HG03039 (cell line): ENCODE data around the gene HSF5.
"Not testable (repeated sequence)": the region's sequence is repeated elsewhere in the genome, so short reads cannot be mapped to it uniquely, and the experiment has no call there.

Experiments
- ATAC-seq: cut with Tn5 transposase; IDR thresholded peaks from one replicate; pipeline ENCODE4 v1.9.1; 2021; ENCODE audit warnings: mild to moderate bottlenecking, moderate library complexity; ENCODE audit not compliant: unreplicated experiment

Gene HSF5

GRCh38 chr17:58415371-58416055 lies 72.7 kb downstream of the HSF5 start:
- no peak for ATAC-seq

DNA sequence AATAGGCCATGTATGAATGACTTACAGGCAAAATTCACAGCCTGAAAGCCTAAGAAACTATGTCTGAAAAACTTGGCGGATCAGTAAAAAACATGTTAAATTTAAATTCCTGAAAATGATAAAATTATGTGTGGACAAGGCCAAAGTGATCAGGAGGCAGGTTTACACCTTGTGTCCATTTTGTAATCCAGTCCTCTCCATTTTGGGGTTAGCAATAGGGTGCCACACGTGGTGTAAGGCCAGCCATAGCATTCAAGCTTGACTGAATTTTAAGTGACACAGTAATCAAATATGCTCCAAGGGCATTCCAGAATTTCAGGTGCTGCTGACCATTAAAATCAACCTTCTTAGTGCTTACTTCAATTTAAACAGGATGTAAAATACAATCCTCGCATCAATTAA lies 73.6 kb downstream of the HSF5 start:
- ATAC-seq = no peak

GRCh38 chr17:58413684-58414083 lies 74.5 kb downstream of the HSF5 start:
- ATAC-seq = no peak

- no peak for ATAC-seq
These were observed 75.1 kb downstream of the HSF5 start for GRCh38 chr17:58412961-58413586.

GRCh38 chr17:58412064-58412703 lies 76.0 kb downstream of the HSF5 start:
- no peak for ATAC-seq

- ATAC-seq = no peak
These were observed 76.8 kb downstream of the HSF5 start for GRCh38 chr17:58411408-58411894.

- no peak for ATAC-seq
These were observed 77.3 kb downstream of the HSF5 start for GRCh38 chr17:58410714-58411407.

DNA sequence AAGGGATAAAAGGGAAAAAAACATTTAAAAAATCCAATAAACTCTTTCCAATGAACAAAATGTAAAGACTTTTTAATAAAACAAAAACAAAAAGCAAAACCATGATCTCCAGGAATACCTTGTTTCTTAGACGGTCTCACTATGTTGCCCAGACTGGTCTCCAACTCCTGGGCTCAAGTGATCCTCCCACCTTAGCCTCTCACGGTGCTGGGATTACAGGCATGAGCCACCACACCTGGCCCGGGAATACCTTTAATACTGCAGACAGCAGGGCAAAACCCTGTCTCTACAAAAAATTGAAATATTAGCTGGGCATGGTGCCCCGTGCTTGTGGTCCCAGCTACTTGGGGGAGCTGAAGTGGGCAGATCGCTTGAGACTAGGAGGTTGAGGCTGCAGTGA lies 78.8 kb downstream of the HSF5 start:
- ATAC-seq = no peak

DNA sequence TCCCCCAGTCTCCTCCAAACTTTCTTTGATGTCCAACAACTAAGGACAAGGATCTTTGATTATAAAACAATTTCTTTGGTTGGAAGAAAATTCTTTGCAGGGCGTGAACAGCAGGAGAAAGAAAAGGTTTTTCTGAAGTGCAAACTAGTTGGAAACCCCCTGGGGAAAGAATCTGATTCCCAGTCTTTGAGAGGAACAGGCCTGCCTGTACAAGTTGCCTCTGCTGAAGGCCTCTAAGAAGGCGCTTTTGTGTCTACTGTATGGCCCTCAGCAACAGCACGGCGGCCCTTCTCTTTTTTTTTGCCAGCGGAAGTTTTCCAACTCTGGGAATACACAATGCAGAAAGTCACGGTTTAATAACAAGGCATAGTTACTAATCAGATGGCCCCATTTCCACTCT lies 84.9 kb downstream of the HSF5 start:
- no peak for ATAC-seq

- ATAC-seq = no peak
These were observed 85.5 kb downstream of the HSF5 start for GRCh38 chr17:58402679-58403078.

DNA sequence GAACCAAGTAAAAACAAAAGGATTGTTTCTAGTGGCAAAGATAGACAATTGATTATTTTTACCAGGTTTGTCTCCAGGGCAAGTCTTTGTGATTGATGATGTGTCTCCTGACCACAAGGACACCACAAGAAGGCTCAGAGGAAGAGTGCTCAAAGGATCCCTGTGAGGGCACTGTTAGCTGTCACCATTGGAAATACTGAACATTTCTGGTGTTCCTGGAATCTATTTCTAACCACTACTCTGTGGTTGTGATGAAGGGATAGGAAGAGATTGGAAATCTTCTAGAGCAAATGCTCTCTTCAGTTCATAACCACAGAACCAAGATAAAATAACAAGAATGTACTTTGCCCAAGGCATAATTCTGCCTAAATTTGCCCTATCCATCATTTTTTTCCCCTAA lies 86.2 kb downstream of the HSF5 start:
- ATAC-seq = no peak

DNA sequence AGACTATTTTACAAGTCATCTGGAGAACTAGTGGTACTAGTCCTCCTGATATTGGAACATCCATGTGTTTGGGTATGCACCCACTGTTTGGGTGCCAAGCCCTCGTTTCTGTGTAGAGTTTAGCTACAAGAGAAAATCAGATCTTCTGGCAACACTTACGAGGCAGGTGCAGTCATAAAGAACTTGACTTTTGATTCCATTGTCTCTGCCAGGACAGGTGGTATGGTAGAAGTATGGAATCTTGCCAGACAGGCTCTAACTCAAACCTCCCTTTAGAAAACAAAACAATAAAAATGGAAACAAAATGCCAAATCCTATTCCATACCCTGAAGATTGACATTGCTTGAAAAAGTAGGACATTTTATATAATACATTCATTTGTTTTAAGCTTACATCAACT lies 86.9 kb downstream of the HSF5 start:
- ATAC-seq = no peak

DNA sequence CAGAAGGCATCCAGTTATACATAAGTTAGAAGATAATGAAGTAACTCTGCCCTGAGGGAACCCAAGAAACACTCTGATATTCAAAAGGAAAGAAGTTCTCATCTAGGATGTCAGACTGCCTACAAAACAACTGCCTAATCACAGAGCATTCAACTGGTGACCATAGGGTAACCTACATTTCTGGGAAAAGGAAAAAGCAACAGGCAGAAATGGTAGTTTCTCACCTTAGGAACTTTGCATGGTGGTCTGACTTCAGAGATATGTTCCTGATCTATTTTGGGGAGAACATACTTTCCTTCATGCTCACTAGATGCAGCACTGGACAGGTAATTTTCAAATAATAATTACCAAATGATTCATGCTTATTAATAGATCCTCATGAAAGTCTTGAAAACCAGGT lies 87.4 kb downstream of the HSF5 start:
- ATAC-seq = no peak

- ATAC-seq = no peak
These were observed 88.2 kb downstream of the HSF5 start for GRCh38 chr17:58399974-58400373.

DNA sequence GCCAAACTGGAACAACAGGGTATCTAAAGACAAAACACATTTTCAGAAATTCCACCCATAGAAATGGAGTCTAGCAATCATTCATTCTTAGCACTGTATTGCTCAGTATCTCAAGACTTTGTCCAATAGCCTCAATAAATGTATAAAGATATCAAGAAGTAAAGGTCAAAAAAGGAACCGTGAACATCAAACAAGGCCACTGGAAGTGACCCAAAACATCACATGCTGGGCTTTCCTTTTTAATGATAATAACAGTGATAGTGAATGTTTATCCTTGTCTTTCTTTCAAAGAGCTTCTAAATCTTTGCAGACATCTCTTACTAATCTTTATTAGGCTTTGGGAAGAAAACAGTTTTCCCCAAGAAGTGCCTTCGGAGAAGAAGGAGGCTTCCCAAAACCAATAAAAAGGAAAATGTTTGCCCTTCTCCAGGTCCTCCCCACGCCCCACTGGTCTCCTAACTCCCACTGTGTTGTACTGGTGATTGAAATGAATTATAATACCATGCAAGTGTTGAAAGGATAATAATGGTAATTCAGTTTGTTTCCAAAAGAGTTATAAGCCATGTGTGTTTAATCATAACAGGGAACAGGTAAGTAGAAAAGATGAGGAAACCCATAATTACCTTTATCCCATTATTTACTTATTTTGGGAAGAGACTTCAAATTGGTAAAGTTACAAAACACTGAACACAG lies 89.5 kb downstream of the HSF5 start:
- no peak for ATAC-seq

DNA sequence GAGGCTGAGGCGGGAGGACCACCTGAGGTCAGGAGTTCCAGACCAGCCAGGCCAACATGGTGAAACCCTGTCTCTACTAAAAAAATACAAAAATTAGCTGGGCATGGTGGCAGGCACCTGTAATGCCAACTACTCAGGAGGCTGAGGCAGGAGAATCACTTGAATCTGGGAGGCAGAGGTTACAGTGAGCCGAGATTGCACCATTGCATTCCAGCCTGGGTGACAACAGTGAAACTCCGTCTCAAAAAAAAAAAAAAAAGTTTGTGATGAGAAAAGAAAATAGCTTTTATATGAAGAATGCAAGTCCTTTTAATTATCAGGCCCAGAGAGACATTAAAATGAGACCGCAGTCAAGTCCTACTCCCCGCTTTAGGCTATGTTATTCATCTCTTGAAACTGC lies 90.8 kb downstream of the HSF5 start:
- ATAC-seq = not testable (repeated sequence)

GRCh38 chr17:58396173-58396572 lies 92.0 kb downstream of the HSF5 start:
- ATAC-seq = no peak

- no peak for ATAC-seq
These were observed 93.5 kb downstream of the HSF5 start for GRCh38 chr17:58394534-58395223.

- ATAC-seq = no peak
These were observed 96.8 kb downstream of the HSF5 start for GRCh38 chr17:58391302-58391984.

GRCh38 chr17:58390884-58391283 lies 97.3 kb downstream of the HSF5 start:
- no peak for ATAC-seq
